GM19395 (cell line): ENCODE data around the gene CCDC148.
A peak's percentile ranks its signal among the peaks of the same experiment; 100 is the strongest.
"Not testable (repeated sequence)": the region's sequence is repeated elsewhere in the genome, so short reads cannot be mapped to it uniquely, and the experiment has no call there.

Experiments used
- ATAC-seq: cut with Tn5 transposase; IDR thresholded peaks from one replicate; pipeline ENCODE4 v1.9.1; 2021; ENCODE audit warnings: mild to moderate bottlenecking, moderate library complexity; ENCODE audit not compliant: unreplicated experiment

The CCDC148 gene

DNA sequence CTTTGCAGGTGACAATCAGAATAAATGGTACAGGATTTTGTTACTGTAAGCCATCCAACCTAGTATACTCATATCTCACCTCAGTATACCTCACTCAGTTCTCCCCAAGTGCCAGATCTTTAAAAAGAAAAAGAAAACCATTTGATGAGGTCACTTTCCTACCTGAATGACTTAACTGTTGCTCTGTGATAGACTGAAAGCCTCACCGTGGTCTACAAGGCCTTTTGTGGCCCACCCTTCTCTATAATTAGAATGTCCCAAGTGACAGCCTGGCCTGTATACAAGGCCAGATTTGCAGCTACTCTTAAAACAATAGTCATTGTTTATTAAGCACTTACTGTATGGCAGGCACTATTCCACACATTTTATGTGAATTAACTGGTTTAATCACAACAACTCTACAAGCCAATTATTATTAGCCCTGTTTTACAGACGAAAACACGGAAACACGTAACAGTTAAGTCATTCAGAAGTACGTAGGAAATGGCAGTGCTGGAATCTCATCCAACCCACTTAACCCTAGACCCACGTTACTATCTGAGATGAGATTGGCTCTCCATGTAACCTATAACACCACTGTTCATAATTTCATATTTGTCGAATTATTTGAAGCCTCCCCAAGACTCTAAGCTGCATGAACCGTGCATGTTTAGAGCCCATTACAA is 28.5 kb upstream of the CCDC148 start:
- peak; percentile 74 for ATAC-seq

DNA sequence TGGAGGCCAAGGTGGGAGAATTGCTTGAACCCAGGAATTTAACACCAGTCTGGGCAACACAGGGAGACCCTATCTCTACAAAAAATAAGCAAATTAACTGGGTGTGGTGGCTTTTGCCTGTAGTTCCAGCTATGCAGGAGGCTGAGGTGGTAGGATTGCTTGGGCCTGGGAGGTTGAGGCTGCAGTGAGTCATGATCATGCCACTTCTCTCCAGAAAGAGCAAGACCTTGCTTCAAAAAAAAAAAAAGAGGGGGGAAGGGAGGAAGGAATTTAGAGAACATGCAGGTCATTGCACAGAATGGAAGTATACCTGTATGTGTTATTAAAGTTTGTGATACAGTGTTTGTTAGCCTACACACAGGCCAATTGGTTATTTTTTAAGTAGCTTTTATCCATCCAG is 26.0 kb upstream of the CCDC148 start:
- ATAC-seq: no peak

DNA sequence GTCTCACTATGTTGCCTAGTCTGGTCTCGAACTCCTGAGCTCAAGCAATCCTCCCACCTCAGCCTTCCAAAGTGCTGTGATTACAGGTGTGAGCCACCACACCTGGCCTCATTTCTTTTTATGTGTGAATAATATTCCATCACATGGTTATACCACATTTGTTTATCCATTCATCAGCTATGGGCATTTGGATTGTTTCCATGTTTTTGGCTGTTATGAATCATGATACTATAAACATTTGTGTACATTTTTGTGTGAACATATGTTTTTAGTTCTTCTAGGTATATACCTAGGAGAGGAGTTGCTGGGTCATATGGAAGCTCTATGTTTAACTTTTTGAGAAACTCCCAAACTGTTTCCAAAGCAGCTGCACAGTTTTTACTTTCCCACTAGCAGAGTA is 24.6 kb upstream of the CCDC148 start:
- no peak for ATAC-seq

DNA sequence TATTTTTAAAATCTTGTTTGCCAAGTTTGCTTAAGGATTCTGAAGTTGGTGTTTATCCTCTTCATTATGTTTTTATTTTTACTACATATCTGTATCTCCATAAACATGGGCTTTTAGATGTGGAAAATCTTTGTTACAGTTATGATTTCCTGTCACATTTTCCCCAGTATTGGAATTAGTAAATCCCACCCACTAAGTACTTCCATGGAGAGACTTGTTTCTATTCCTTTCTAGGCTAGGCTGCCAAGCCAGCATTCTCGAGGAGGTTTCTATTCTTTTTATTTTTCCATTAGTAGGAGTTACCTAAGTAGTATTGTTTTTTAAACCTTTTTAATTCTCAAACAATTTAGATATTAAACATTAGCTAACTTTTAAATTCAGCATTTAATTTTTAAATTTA is 22.3 kb upstream of the CCDC148 start:
- ATAC-seq: no peak

DNA sequence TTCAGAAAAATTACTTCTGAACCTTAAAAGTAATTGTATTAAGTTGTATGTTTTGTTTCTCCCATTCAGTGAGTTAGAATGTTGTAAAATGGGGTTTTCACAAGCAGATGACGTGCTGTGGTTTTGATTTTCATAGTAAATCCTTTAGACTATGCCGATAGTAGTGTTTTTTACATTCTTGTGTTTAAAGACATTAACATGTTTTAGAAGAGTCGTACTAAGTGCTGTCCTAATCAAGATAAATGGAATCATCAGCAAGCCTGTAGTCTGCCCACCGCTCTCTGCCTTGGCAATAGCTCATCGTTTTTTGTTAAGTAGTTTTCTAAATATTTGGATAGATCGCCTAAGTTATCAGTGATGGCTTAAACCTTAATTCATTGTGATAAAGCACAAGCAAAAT is 21.7 kb upstream of the CCDC148 start:
- ATAC-seq: no peak

DNA sequence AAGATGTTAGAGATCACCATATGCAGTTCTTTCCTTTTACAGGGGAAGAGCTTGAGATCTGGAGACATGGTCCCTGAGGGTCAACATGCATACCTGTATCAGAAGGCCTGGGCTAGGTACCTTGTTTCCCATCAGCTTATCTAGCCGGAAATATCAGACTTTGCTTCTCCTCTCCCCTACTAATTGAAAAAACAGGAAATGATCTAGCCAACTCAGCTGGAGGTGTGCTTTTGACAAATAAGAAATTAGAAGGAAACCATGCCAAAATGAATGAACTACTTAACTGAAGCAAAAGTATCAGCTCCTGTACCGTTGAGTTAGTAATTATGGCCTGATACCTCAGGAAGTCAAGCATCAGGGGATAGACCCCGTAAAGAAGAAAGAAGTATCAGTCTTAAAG is 20.6 kb upstream of the CCDC148 start:
- no peak for ATAC-seq

DNA sequence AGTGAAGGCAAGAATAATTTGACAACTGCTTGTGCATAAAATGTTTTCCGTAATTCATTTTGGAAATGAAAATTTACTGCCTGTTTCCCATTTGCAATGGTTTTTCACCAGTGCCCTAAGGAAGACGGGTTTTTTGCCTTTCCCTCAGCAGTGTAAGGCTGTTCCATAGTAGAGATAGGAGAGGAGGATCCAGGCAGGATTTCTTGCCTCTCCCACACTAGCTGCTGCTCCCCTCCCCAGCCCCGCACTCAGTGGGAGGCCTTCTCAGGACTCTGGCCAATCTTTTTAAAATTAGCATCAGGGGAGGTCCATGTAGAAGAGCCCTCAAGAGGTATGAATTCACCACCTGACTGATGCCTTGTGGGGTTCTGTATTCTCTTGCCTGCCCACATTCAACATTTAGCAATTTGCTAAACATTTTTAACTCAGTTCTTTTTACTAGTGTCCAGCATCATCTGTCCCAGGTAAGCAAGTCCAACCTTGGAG is 18.0 kb upstream of the CCDC148 start:
- not testable (repeated sequence) for ATAC-seq

DNA sequence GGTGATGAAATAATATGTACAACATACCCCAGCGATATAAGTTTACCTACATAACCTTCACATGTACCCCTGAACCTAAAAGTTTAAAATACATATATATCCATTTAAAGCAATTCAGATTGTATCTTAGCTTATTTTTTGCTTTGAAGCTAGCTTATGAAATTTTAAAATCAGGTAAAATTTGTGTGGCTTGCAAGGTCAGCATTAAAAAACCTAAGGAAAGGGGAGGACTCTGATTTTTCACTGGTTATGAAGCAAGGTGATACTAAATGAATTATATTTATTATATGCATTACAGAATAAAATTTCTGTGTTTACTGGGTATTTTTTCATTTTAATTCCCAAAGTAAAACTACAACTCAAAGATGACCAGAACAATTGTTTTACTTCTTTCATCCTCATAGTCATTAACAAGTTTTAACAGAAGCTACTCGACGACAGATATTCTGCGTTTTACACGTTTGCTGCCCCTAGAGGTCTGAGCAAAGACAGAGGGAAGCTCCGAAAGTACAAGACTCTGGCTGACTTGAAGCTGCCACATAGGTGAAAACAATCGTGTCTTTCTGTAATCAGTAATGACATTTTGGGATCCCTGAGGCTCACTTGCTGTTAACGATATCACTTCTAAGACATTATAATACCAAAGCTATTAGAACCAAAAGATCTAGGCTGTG is 17.3 kb upstream of the CCDC148 start:
- ATAC-seq: no peak

DNA sequence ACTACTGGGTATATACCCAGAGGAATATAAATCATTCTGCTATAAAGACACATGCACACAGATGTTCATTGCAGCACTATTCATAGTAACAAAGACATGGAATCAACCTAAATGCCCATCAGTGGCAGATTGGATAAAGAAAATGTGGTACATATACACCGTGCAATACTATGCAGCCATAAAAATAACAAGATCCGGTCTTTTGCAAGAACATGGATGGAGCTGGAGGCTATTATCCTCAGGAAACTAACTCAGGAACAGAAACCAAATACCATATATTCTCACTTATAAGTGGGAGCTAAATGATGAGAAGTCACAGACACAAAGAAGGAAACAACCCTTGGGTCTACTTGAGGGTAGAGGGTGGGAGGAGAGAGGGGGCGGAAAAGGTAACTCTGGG is 16.7 kb upstream of the CCDC148 start:
- ATAC-seq: not testable (repeated sequence)

DNA sequence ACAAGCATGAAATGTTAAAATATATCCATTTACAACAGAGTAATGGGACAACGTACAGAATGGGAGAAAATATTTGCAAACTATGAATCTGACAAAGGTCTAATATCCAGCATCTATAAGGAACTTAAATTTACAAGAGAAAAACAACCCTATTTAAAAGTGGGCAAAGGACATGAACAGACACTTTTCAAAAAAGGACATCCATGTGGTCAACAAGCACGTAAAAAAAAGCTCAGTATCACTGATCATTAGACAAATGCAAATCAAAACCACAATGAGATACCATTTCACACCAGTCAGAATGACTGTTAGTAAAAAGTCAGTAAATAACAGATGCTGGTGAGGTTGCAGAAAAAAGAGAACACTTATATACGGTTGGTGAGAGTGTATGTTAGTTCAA is 16.3 kb upstream of the CCDC148 start:
- ATAC-seq: not testable (repeated sequence)

DNA sequence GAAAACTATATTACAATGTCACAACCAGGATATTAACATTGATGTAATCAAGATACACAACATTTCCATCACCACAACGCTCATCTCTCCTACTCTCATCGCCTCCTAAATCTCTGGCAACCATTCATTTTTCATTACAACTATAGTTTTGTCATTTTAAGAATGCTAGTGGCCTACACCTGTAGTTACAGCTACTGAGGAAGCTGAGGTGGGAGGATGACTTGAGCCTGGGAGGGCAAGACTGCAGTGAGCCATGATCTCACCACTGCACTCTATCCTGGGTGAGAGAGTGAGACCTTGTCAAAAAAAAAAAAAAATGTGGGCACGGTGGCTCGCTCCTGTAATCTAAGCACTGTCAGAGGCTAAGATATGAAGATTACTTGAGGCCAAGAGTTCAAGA is 10.7 kb upstream of the CCDC148 start:
- ATAC-seq: no peak

DNA sequence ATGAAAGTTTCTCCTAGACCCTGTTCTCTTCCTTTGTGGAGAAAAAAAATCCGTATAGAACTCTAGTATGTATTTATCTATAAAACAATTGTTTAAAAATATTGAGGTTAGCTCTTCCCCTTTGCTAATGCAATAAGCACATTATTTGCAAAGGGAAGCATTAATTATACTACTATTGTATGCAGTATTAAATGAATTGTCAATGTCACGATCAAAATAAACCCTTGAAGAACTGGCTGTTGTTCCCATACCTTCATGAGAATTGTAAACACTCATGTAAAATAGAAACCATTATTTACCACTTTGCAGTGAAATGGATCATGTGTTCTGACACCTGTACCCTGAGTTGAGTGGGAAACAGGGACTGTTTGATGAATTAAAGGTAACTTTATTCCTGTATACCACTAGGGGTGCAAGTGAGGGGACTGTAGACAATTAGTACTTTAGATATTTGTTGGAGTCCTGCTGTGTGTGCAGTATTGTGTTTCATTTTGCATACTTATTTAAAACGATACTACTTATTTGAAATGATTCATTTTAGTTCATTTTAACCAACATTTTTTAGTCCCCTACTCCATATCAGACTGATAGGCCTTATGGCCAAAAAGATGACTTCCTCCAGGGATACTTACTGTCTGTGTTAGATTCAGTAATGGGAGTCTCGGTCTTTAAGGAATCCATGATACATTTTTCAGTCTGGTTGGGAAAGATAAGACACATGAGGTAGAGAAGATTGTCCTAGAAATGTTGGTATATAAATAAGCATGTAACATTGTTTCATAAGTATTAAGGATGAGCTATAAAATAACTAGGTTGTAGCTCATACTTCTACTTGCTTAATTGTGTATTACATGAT is 8.1 kb upstream of the CCDC148 start:
- ATAC-seq: no peak

DNA sequence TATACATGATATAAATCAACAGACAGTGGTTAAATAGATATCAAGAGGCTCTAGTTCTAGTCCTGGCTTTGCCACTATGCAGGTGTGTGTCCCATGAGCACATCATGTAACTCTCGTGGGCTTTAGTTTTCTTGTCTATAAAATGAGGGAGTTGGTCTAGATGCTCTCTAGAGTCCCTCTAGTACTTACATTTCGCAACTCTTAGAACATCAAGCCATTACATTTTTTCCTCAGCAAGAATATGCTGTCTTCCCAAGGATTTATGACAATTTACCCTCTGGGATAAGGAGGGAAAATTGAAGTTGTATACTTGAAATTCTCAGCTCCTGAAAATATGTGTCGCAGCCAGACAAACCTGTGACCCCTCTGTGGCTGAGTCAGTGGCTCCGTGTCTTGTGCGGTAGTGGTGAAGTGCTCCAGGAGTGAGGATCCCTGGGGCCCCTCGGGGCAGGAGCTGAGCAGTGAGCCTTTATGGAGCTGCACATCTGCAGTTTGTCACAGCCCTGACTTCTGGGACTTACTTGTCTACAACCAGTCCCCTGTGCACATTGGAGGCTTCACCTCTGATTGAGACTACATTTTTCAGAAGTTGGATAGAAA is 7.0 kb upstream of the CCDC148 start:
- ATAC-seq: no peak

DNA sequence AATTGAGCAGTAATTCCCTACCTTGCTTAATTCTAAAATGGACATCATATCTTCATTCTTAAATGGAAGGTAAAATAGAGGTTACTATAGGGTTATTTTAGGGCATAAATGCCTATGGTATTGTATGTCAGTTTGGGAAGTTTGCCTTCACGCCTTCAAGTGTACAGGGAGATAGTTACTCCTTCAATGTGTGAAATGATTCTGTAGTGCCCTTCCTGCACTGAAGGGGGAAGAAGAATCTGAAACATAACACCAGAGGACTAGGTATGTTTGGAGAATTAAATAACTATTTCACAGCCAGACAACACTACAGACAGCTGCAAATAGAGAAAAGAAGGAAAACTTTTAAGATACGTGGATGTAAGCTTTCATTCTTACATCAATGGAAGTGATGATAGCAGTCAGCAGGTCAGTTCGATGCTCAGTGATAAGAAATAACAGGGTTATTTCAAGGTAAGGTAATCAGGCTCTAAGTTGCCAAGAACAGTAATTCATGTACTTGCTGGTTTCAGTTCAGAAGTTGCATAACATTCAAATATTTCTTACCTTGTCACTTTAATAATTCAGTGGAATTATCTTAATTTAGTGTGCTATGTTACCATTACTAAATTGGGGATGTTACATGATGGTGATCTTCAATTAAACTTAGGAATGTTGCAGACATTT is 4.2 kb upstream of the CCDC148 start:
- no peak for ATAC-seq

DNA sequence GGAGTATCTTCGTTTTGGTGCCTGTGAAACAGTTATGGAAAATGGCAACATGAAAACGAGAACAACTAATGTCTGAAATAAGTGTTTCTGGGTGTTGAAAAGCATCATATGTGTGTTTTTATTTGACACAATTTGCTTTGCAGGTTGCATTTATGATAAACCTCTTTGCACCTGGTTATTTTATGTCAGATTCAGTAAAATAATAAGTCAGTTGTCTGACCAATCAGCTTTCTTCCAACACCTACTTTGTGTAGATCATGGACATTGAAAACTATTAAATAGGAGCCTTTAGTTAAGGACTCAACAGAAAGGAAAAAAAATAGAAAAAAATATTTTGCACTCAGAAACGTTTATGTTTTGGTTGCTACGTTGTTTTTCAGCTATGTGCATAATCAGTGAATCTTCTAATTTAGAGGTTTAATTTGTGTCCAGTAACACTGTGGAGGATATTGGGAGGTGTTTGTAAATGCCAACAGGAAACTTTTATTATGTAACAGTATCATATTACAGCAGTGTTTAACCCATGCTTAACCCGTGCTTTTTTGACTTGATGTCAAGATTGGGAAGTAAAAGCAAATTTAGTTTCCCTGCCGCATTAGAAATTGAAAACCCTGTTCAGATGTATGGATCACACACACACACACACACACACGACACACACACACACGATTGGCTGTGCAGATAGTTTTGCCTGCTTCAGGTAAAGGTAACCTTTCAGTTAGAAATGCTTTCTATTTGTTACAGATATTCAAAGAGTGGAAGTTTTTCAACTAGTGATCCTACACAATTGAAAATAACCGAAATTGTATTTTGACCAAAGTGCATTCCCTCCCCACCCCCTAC is 2.8 kb upstream of the CCDC148 start:
- ATAC-seq: no peak

DNA sequence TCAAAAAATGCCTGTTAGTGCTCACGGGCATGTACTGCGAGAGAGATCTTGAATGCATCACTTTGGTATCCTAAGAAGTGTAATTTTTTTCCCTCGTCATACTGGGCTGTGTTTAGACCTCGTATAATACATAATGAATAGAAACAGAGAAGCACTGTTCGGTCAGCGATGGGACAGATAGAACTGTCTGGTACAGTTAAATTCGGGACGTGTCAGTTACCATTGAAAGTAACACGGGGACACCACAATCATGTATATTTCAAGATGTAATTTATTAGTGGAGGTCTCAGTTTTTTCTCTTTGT is 2.0 kb upstream of the CCDC148 start:
- ATAC-seq: no peak

DNA sequence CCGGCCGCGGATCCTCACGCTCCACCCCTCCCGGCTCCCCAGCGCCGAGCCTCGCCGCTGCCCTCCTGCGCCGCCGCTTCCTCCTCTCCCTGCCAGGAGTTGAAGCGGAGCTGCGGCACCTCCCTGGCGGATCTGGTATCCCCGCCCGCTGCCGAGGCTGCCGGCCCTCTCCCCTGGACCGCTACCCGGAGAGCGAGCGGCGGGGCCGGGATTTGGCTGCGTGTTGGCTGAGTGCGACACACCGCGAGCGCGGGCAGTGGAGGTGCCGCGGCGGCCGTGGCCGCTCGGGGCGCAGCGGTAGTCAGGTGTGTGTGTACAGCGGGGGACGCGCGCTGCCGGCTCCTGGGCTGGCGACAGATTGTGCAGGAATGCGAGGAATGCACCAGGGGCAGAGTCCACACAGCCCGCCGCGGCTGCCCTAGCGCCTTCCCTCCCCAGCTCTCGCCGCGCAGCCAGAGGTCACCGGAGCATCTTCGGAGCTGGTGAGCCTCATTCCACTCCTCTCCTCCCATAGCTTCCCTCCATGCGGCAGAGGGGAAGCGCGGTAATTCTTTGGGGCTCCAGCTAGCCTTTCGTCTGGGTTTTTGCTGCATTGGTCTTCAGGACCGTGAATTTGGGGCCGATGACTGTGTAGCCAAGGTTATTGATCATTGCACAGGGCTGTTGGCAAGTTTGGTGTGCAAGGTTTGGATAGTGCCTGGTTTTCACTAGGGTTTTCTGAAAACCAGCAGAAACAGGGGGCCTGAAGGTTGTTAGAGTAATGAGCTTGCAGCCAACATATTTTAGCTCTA is 1.5 kb upstream of the CCDC148 start:
- ATAC-seq: peak; percentile 61

DNA sequence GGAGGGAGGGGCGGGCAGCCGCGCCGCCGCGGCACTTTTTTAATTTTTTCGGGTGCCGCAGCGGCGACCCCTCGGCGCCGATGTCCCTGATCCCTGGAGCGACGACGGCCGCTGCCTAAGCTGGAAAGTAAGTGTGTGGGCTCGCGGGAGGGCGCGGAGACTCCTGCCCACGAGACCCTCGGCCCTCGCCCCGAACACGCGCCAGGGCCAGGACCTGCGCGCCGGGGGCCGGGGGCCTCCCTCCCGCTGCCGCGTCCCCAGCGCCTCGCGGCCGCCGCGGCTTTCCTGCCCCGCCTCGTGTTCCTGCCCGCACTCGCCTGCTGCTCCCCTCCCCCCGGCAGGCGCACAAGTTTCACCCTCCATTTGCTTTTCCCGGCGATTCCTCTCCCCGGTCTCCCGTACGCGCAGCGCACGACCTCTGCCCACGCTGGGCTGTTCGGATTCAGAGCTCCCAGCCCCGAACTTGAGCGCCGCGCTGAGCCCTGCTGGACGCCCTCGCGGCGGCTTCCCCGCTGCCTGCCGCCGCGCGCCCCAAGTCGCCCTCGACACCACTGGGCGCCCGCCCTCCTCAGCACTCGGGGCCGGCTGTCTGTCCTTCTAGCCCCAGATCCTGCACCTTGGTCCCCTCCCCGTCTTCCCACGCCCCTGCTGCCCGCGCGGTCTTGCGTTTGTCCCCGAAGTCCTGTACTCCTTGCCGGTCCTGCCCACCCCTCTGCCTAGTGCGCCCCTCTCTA is 706 bp upstream of the CCDC148 start:
- peak; percentile 46 for ATAC-seq

DNA sequence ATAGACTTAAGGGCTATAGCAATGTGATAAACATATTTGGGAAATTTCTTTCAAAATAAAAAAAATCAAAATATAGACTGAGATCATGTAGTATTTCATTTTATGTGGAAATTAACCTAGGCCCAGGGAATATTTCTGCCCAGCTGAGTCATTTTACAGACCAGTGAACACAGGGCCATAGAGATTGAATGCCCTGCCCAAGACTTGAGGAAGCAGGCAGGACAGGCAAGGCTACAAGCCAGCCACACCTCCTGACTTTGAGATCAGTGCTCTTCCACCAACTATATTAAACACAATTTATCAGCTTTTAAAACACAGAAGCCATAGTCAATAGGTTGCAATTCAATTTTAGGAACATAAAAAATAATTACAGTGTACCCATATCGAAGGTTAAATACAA is 12.9 kb downstream of the CCDC148 start:
- no peak for ATAC-seq
